Right lobe of liver (tissue), 4 donors: ENCODE results near the gene TRIM45.

Source experiments
- CTCF ChIP-seq, 4 donors: fragments of 200-600 bp in 3 of 4; fragments of 450-650 bp in 1 of 4; IDR thresholded peaks; one replicate each; pipeline versions ENCODE4 v1.5.1 to v1.8.0; 2016 to 2022; ENCODE audit warnings: antibody characterized with exemption in 4 of 4, mild to moderate bottlenecking in 2 of 4
- POLR2A ChIP-seq: fragments of 450-650 bp; IDR thresholded peaks from one replicate; pipeline ENCODE4 v1.6.1; 2017; ENCODE audit warnings: antibody characterized with exemption, mild to moderate bottlenecking
- donor health status: DM: no; HTN: no; CAD: no.
- donor health status: DM: no; HTN: no; CAD: no.
- donor health status: DM: no; HTN: yes; CAD: no.

GRCh38 chr1:117101334-117101733 is 20.2 kb downstream of the TRIM45 start:
- TF ChIP-seq CTCF (IDR thresholded peaks at IDR 0.05): no peak
- no peak for TF ChIP-seq POLR2A
